HCT116 (cell line): Measurements from ENCODE around the gene DDX1. TPM values are rescaled to one million over a fixed set of nuclear protein-coding genes. Genes with fewer than 3 reads are reported as not detected.

Experiments used
- ATAC-seq: fragments of 200-7000 bp; cut with Tn5 transposase; 2 replicates; pipeline ENCODE4 v1.9.1; 2020; ENCODE audit warnings: mild to moderate bottlenecking, moderate library complexity
- BruUV-seq: library from RNA; stranded (reverse); fragments of 400-500 nt; replicated peaks from 2 replicates; lab custom pipeline; 2021; lab: Mats Ljungman, UMichigan
- CTCF ChIA-PET: fragments of 300-600 bp; sonication (Branson Sonifier 250); formaldehyde crosslinking; loops from one replicate; lab custom pipeline; 2021; ENCODE audit warnings: antibody characterized with exemption; lab: Charles Lee
- POLR2A ChIA-PET: fragments of 300-600, 350-600 bp; sonication (Branson Sonifier 250); formaldehyde crosslinking; loops from one replicate; lab custom pipeline; 2021; ENCODE audit warnings: antibody characterized with exemption; lab: Charles Lee
- RAD21 ChIA-PET, 2 experiments: fragments of 300-600 bp; sonication (Branson Sonifier 250); formaldehyde crosslinking; loops; one replicate each; lab custom pipeline; 2023; ENCODE audit warnings: low total read pairs in 2 of 2; ENCODE audit not compliant: uncharacterized antibody in 2 of 2, unreplicated experiment in 2 of 2, low non-redundant PET in 1 of 2; lab: Charles Lee
- DNase-seq: peaks from one replicate; pipeline ENCODE4 v3.0.0-alpha.2; 2010; ENCODE audit warnings: low read depth, low spot score
- H2AFZ ChIP-seq: fragments of 200-600 bp; shearing (Covaris generic), sonication (generic); 2 replicates; pipeline ENCODE4 v1.6.1; 2017; ENCODE audit warnings: low read depth, mixed run types, mixed read lengths, antibody characterized with exemption, low read length; ENCODE audit not compliant: poor library complexity, severe bottlenecking
- H3K27ac ChIP-seq: 2 replicates; pipeline ENCODE4 v1.5.1; 2012; ENCODE audit warnings: low read depth, low read length
- H3K27me3 ChIP-seq: fragments of 200-600 bp; sonication (generic); 2 replicates; pipeline ENCODE4 v1.6.1; 2016; ENCODE audit warnings: mixed run types, low read length, mixed read lengths; ENCODE audit not compliant: insufficient read depth
- H3K36me3 ChIP-seq, 2 experiments: fragments of 200-500 bp in 1 of 2; fragments of 200-600 bp in 1 of 2; sonication (Bioruptor generic) in 1 of 2; sonication (generic) in 1 of 2; 2 replicates each; pipeline versions ENCODE4 v1.5.1 to v1.6.1; 2014 to 2016; ENCODE audit warnings: low read length in 2 of 2, inconsistent platforms in 1 of 2, mixed read lengths in 1 of 2, mixed run types in 1 of 2; ENCODE audit not compliant: insufficient read depth in 2 of 2, control insufficient read depth in 1 of 2
- H3K4me1 ChIP-seq, 2 experiments: fragments of 200-600 bp in 1 of 2; sonication (generic) in 1 of 2; 2 replicates each; pipeline versions ENCODE4 v1.5.1 to v1.6.1; 2012 to 2017; ENCODE audit warnings: low read length in 2 of 2, inconsistent platforms in 1 of 2, mild to moderate bottlenecking in 1 of 2, mixed read lengths in 1 of 2, mixed run types in 1 of 2, moderate library complexity in 1 of 2; ENCODE audit not compliant: insufficient read depth in 2 of 2, control insufficient read depth in 1 of 2
- H3K4me2 ChIP-seq: fragments of 200-600 bp; sonication (generic); 2 replicates; pipeline ENCODE4 v1.6.1; 2017; ENCODE audit warnings: mixed run types, low read length, mixed read lengths
- H3K4me3 ChIP-seq, 2 experiments: fragments of 200-600 bp in 1 of 2; sonication (generic) in 1 of 2; replicated peaks in 1 of 2; 2 replicates each; pipeline ENCODE4 v1.5.1; 2011 to 2016; ENCODE audit warnings: low read length in 2 of 2, control low read depth in 1 of 2, low read depth in 1 of 2, mild to moderate bottlenecking in 1 of 2, mixed read lengths in 1 of 2, mixed run types in 1 of 2
- H3K79me2 ChIP-seq: fragments of 200-600 bp; sonication (generic); 2 replicates; pipeline ENCODE4 v1.6.1; 2017; ENCODE audit warnings: mild to moderate bottlenecking, mixed run types, low read length, moderate library complexity, mixed read lengths; ENCODE audit not compliant: insufficient read depth
- H3K9ac ChIP-seq: fragments of 200-600 bp; sonication (generic); 2 replicates; pipeline ENCODE4 v1.6.1; 2016; ENCODE audit warnings: low read length, mixed read lengths
- H3K9me2 ChIP-seq: fragments of 200-600 bp; sonication (generic), shearing (Covaris generic); 2 replicates; pipeline ENCODE4 v1.6.1; 2017; ENCODE audit warnings: mixed run types, mild to moderate bottlenecking, moderate library complexity; ENCODE audit not compliant: insufficient read depth
- H3K9me3 ChIP-seq, 2 experiments: fragments of 200-500 bp in 1 of 2; fragments of 200-600 bp in 1 of 2; sonication (Bioruptor generic) in 1 of 2; sonication (generic) in 1 of 2; 2 replicates each; pipeline ENCODE4 v1.6.1; 2014 to 2017; ENCODE audit warnings: low read length in 2 of 2, mixed read lengths in 2 of 2, inconsistent platforms in 1 of 2, low read depth in 1 of 2, mild to moderate bottlenecking in 1 of 2, mixed run types in 1 of 2, moderate library complexity in 1 of 2; ENCODE audit not compliant: control insufficient read depth in 1 of 2, insufficient read depth in 1 of 2
- H4K20me1 ChIP-seq: fragments of 200-600 bp; sonication (generic), shearing (Covaris generic); 2 replicates; pipeline ENCODE4 v1.6.1; 2017; ENCODE audit warnings: mixed run types, mild to moderate bottlenecking, moderate library complexity; ENCODE audit not compliant: insufficient read depth
- ATF3 ChIP-seq: IDR thresholded peaks from 2 replicates; pipeline ENCODE4 v1.6.1; 2012
- CBX3 ChIP-seq: IDR thresholded peaks from 2 replicates; pipeline ENCODE4 v1.6.1; 2012; ENCODE audit warnings: low read depth
- CEBPB ChIP-seq: IDR thresholded peaks from 2 replicates; pipeline ENCODE4 v1.6.1; 2012; ENCODE audit warnings: low read depth
- EGR1 ChIP-seq: IDR thresholded peaks from 2 replicates; pipeline ENCODE4 v1.6.1; 2012; ENCODE audit warnings: low read depth
- ELF1 ChIP-seq: IDR thresholded peaks from 2 replicates; pipeline ENCODE4 v1.6.1; 2012; ENCODE audit warnings: low read depth, borderline replicate concordance
- EZH2 ChIP-seq: fragments of 200-600 bp; sonication (generic); IDR thresholded peaks from 2 replicates; pipeline ENCODE4 v1.6.1; 2017; ENCODE audit warnings: antibody characterized with exemption, mixed run types
- EZH2phosphoT487 ChIP-seq: fragments of 200-600 bp; IDR thresholded peaks from 2 replicates; pipeline ENCODE4 v1.6.1; 2018; ENCODE audit warnings: antibody characterized with exemption, borderline replicate concordance
- FOSL1 ChIP-seq: IDR thresholded peaks from 2 replicates; pipeline ENCODE4 v1.6.1; 2012; ENCODE audit warnings: low read depth
- JUND ChIP-seq: IDR thresholded peaks from 2 replicates; pipeline ENCODE4 v1.6.1; 2012
- POLR2AphosphoS5 ChIP-seq: IDR thresholded peaks from 2 replicates; pipeline ENCODE4 v1.6.1; 2011; ENCODE audit warnings: mild to moderate bottlenecking, low read depth, low read length, moderate library complexity
- RAD21 ChIP-seq: IDR thresholded peaks from 2 replicates; pipeline ENCODE4 v1.6.1; 2012; ENCODE audit warnings: low read depth, mild to moderate bottlenecking
- REST ChIP-seq: IDR thresholded peaks from 2 replicates; pipeline ENCODE4 v1.6.1; 2012; ENCODE audit warnings: low read depth
- SIN3A ChIP-seq: IDR thresholded peaks from 2 replicates; pipeline ENCODE4 v1.6.1; 2012; ENCODE audit warnings: low read depth
- SP1 ChIP-seq: IDR thresholded peaks from 2 replicates; pipeline ENCODE4 v1.6.1; 2012; ENCODE audit warnings: low read depth
- SRF ChIP-seq: IDR thresholded peaks from 2 replicates; pipeline ENCODE4 v1.6.1; 2012; ENCODE audit warnings: low read depth
- YY1 ChIP-seq: IDR thresholded peaks from 2 replicates; pipeline ENCODE4 v1.6.1; 2011; ENCODE audit warnings: low read length, low read depth, moderate library complexity, mild to moderate bottlenecking; ENCODE audit not compliant: insufficient replicate concordance; ENCODE audit errors: extremely low read depth
- ZBTB33 ChIP-seq: IDR thresholded peaks from 2 replicates; pipeline ENCODE4 v1.6.1; 2011; ENCODE audit warnings: mild to moderate bottlenecking, low read length, moderate library complexity; ENCODE audit not compliant: insufficient replicate concordance; ENCODE audit errors: extremely low read depth
- ZFX ChIP-seq: fragments of 450-650 bp; IDR thresholded peaks from 2 replicates; pipeline ENCODE4 v1.6.1; 2017
- intact Hi-C: fragments of 100-400 bp; cut with micrococcal nuclease; formaldehyde crosslinking; loops from 2 replicates; pipeline ENCODE4 v1.10.0; 2022
- total RNA-seq: library from RNA; stranded (reverse); gene quantifications from one replicate; pipeline ENCODE4 v1.2.1, GENCODE V29; 2021; ENCODE audit not compliant: unreplicated experiment

Gene DDX1
- total RNA-seq, 1 experiment from 2014 or later = 117 TPM

- no peaks in the 10 kb centered on the region for H3K9me3 ChIP-seq
- no peak overlapping the region for H3K4me3 ChIP-seq
- H2AFZ ChIP-seq = no peak overlapping the region
- no peak for TF ChIP-seq SRF
- no peak for TF ChIP-seq CEBPB
- TF ChIP-seq SIN3A = no peak
- no peak for TF ChIP-seq YY1
- no peak for TF ChIP-seq EZH2phosphoT487
- TF ChIP-seq, all 23 proteins: peak for 0
- ChIA-PET POLR2A (no interaction called here), CTCF (no interaction called here), RAD21 (no interaction called here)
- DNase-seq (no peak), ATAC-seq (no peak)
- peaks cover 77 to 82% of the 10 kb centered on the region in 2 experiments for H3K36me3 ChIP-seq
- no peaks in the 10 kb centered on the region for H4K20me1 ChIP-seq
- intact Hi-C loops = no loop called here
- no peaks in the 10 kb centered on the region for H3K4me1 ChIP-seq
- H3K79me2 ChIP-seq = peaks cover under 1% of the 10 kb centered on the region; the same call in 1 of the 2 replicates
- no peak overlapping the region for H3K27ac ChIP-seq
- no peak overlapping the region for H3K4me2 ChIP-seq
- H3K9ac ChIP-seq = no peak overlapping the region
- H3K9me2 ChIP-seq = no peaks in the 10 kb centered on the region
- H3K27me3 ChIP-seq = no peaks in the 10 kb centered on the region
- no TSS peak for BruUV-seq
These were observed 12.3 kb downstream of the DDX1 start for GRCh38 chr2:15603948-15604347.

- Histone ChIP-seq H3K27me3 (no peaks in the 10 kb centered on the region), H3K4me1 (no peaks in the 10 kb centered on the region), H3K27ac (no peak overlapping the region), H3K9me3 (no peaks in the 10 kb centered on the region), H3K9me2 (no peaks in the 10 kb centered on the region), H3K9ac (no peak overlapping the region), H3K36me3 (peaks cover 67 to 70% of the 10 kb centered on the region in 2 experiments), H3K4me2 (no peak overlapping the region), H3K79me2 (no peaks in the 10 kb centered on the region), H2AFZ (no peak overlapping the region), H3K4me3 (no peak overlapping the region), H4K20me1 (no peaks in the 10 kb centered on the region)
- intact Hi-C loops = no loop called here
- ATAC-seq (no peak), DNase-seq (no peak)
- ChIA-PET RAD21 (no interaction called here), CTCF (no interaction called here), POLR2A (no interaction called here)
- no TSS peak for BruUV-seq
- no peak for TF ChIP-seq POLR2AphosphoS5
- no peak for TF ChIP-seq REST
- no peak for TF ChIP-seq SP1
- no peak for TF ChIP-seq EGR1
- no peak for TF ChIP-seq SIN3A
- no peak for TF ChIP-seq ATF3
- no peak for TF ChIP-seq RAD21
- TF ChIP-seq YY1 = no peak
- TF ChIP-seq ZFX = no peak
- TF ChIP-seq FOSL1 = no peak
- TF ChIP-seq ELF1 = no peak
- no peak for TF ChIP-seq EZH2
- TF ChIP-seq ZBTB33 = no peak
- TF ChIP-seq CBX3 = no peak
- no peak for TF ChIP-seq JUND
These were observed 14.1 kb downstream of the DDX1 start for GRCh38 chr2:15605721-15606120.
